GM10248 (cell line): Measurements from ENCODE around the gene PTPN21.

Source experiments
- CTCF ChIA-PET: fragments of 300-600 bp; sonication (Branson Sonifier 250); formaldehyde crosslinking; extraction: SDS; loops from one replicate; lab custom pipeline; 2021; ENCODE audit warnings: antibody characterized with exemption; lab: Yijun Ruan, JAX
- POLR2A ChIA-PET: fragments of 350-650 bp; sonication (Branson Sonifier 250); formaldehyde crosslinking; extraction: SDS; loops from one replicate; lab custom pipeline; 2020; ENCODE audit warnings: antibody characterized with exemption; lab: Yijun Ruan, JAX
- DNase-seq: peaks from one replicate; pipeline ENCODE4 v3.0.0; 2012; ENCODE audit errors: extremely low spot score
- CTCF ChIP-seq: IDR thresholded peaks from 2 replicates; pipeline ENCODE4 v1.5.1; 2012; ENCODE audit warnings: mild to moderate bottlenecking, low read depth; ENCODE audit errors: extremely low read depth, missing control alignments, control extremely low read depth

Gene PTPN21

GRCh38 chr14:88572117-88572516 is 17.3 kb upstream of the PTPN21 start:
- no peak for TF ChIP-seq CTCF
- POLR2A ChIA-PET = no interaction called here
- DNase-seq = no peak
- CTCF ChIA-PET = no interaction called here

DNA sequence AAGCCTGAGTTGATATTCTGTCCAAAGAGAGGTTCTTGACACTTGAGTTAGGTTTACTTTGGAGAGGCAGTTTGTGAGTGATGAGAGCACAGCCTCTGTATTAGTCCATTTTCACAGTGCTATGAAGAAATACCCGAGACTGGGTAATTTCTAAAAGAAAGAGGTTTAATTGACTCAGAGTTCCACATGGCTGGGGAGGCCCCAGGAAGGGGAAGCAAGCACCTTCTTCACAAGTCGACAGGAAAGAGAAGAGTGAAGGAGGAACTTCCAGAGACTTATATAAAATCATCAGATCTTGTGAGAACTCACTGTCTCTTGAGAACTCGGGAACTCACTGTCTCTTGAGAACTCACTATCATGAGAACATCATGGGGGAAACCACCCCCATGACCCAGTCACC is 13.4 kb upstream of the PTPN21 start:
- no peak for DNase-seq
- CTCF ChIA-PET = interaction anchor here (1.5 kb wide), 2 partner anchors 11 to 36 kb away, joined by 3 read pairs; no protein-coding TSS in a partner anchor
- POLR2A ChIA-PET = no interaction called here
- no peak for TF ChIP-seq CTCF

DNA sequence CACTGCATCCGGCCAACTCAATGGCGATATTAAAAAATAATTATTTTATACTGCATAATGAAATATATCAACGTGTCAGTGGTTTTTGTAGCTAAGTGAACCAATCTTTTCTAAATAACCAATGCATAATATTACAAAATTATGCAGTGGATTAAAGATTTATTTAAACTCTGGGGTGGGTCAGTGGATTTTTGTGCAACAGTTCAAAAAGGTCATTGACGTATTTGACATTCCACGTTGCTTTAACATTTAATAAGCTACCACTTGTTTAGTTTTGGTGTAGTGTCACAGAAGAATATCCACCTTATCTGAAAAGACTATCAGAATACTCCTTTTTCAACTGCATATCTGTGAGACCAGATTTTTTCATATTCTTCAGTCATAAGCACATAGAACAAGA is 10.6 kb upstream of the PTPN21 start:
- TF ChIP-seq CTCF = no peak
- ChIA-PET CTCF (interaction anchor here (0.7 to 1.0 kb wide), 2 partner anchors 30 to 31 kb away, joined by 3 read pairs; no protein-coding TSS in a partner anchor), POLR2A (no interaction called here)
- DNase-seq = no peak

DNA sequence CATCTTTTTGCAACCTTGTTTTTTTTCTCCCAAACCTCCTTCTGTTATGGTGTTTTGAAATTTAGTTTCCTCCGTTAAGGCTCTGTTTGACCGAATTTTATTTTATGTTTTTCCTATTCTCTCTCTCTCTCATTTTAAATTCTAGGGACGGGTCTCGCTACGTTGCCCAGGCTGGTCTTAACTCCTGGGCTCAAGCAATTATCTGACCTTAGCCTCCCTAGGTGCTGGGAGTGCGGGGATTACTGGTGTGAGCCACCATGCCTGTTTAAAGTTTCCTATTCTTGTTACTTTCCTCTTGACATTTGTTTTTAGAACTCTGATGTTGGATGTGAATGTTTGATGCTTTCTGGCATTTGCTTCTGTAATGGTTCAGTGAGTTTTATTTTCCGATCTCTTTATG is 9.0 kb upstream of the PTPN21 start:
- no peak for DNase-seq
- CTCF ChIA-PET = interaction anchor here (0.8 to 1.2 kb wide), 3 partner anchors 11 to 32 kb away, joined by 3 read pairs; no protein-coding TSS in a partner anchor
- TF ChIP-seq CTCF = no peak
- POLR2A ChIA-PET = no interaction called here

GRCh38 chr14:88562831-88563686 is 8.3 kb upstream of the PTPN21 start, which contains the start of gene ZC3H14:
Gene ZC3H14 (plus strand): TSS chr14:88563037. CDS start chr14:88563134, 97 bp downstream.
- peak; percentile 42 for TF ChIP-seq CTCF
- POLR2A ChIA-PET = interaction anchor here (0.6 kb wide), 1 partner anchor 1388 kb away, joined by 5 read pairs; no protein-coding TSS in a partner anchor
- DNase-seq = peak; percentile 96
- CTCF ChIA-PET = interaction anchor here (0.8 to 1.2 kb wide), 3 partner anchors 12 to 32 kb away, joined by 3 read pairs; no protein-coding TSS in a partner anchor

DNA sequence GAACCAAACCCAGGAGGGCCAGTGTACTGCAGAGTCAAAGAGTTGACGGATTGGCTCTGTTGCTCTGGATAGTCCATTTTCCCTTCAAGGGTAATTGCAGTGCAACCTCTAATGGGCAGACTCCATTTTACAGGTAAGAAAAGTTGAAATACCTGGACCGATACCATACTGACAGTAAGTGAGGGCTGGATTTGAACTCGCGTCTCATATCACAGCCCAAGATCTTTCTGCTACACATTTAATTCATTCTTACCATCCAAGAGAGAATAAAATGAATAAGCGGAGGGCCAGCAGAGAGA is 7.7 kb upstream of the PTPN21 start:
- CTCF ChIA-PET = interaction anchor here (1.2 kb wide), 1 partner anchor 20 kb away, joined by 3 read pairs; no protein-coding TSS in a partner anchor
- POLR2A ChIA-PET = interaction anchor here (0.6 kb wide), 1 partner anchor 1389 kb away, joined by 5 read pairs; no protein-coding TSS in a partner anchor
- no peak for DNase-seq
- TF ChIP-seq CTCF = no peak
